Left lung (tissue), 10 donors: ENCODE data around the gene KREMEN2. TPM values are rescaled to one million over a fixed set of nuclear protein-coding genes. Genes with fewer than 3 reads are reported as not detected.

ENCODE experiments used
- ATAC-seq: fragments of 200-7000 bp; cut with Tn5 transposase; one replicate; pipeline ENCODE4 v1.9.1; 2020; ENCODE audit warnings: moderate library complexity
- DNase-seq, 4 donors: peaks; one replicate each; pipeline ENCODE4 v3.0.0-alpha.2; 2013 to 2020
- H3K27ac ChIP-seq, 2 donors: fragments of 200-600 bp; sonication (generic) in 1 of 2; one replicate each; pipeline versions ENCODE4 v1.5.0 to v1.8.0; 2020 to 2021
- H3K27me3 ChIP-seq, 2 donors: fragments of 200-600 bp; sonication (generic) in 1 of 2; one replicate each; pipeline versions ENCODE4 v1.5.0 to v1.8.0; 2020 to 2021
- H3K36me3 ChIP-seq, 2 donors: fragments of 200-600 bp; sonication (generic) in 1 of 2; one replicate each; pipeline versions ENCODE4 v1.5.0 to v1.8.0; 2020 to 2021
- H3K4me1 ChIP-seq, 2 donors: fragments of 200-600 bp; one replicate each; pipeline ENCODE4 v1.8.0; 2021
- H3K4me3 ChIP-seq, 2 donors: fragments of 200-600 bp; sonication (generic) in 1 of 2; one replicate each; pipeline versions ENCODE4 v1.5.0 to v1.8.0; 2020 to 2021; ENCODE audit warnings: mild to moderate bottlenecking in 1 of 2
- H3K9me3 ChIP-seq, 2 donors: fragments of 200-600 bp; sonication (generic) in 1 of 2; one replicate each; pipeline versions ENCODE4 v1.5.0 to v1.8.0; 2020 to 2021
- CTCF ChIP-seq, 2 donors: fragments of 200-600 bp; sonication (generic) in 1 of 2; IDR thresholded peaks; one replicate each; pipeline versions ENCODE4 v1.5.0 to v1.8.0; 2021; ENCODE audit warnings: antibody characterized with exemption in 2 of 2
- intact Hi-C, 2 donors: fragments of 100-400 bp; cut with DNase I; formaldehyde crosslinking; loops; one replicate each; pipeline versions ENCODE4 v1.11.2 to v1.14.2; 2022
- polyA plus RNA-seq, 6 donors: library from polyadenylated mRNA; unstranded; fragments of 120-200 nt; gene quantifications; one replicate each; pipeline ENCODE4 v1.2.1, GENCODE V29; 2013; ENCODE audit not compliant: insufficient read length in 6 of 6
- total RNA-seq, 2 donors: library from RNA; stranded (reverse); fragmentation: NEBNext Ultra II Directional; extraction: Animal tissue kit (Norgen Biotek cat#: 25700); gene quantifications; one replicate each; pipeline ENCODE4 v1.2.1, GENCODE V29; 2021
- donor health status: DM: no; HTN: yes; CAD: no.
- donor health status: DM: no; HTN: no; CAD: no.

The KREMEN2 gene
- total and polyA plus RNA-seq, 8 donors, result 0.17 to 0.36 (median 0.20) TPM; not detected in 3

DNA sequence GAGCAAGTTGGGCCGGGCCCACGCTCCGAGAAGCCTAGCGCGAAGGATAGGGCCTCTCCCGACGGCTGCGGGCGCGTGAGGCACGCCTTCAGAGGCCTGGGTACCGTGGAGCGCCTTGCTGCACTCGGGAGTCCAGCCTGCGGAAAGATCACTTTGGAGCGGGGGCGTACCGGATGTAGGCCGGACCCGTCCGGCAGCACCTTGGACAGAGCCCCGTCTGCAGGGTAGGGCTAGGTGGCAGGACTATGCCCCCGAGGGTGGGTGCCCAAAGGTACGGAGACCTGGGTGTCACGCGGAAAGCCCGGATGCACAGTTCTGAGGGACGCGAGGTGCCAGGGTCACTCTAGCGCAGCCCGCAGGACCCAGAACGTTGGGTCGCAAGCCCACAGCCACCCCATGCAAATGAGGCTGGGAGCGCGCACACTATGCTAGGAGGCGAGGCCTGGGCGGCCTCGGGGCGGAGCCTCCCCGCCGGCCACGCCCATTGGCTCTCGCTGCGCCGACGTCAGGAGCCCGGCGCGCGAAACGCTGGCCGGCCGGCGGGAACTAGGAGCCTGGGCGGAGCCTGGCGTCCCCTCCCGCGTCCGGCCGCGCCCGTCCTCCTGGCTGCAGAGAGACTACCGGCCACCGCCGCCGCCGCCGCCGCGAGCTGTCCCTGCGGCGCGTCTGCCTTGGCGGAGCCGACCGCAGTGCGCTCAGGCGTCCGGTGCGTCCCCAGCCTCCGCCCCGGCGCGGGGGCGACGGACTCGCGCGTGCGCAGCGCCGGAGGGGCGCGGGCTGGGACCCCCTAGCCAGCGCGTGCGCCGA, 4.9 kb downstream of the KREMEN2 start, which contains the start of gene PAQR4:
PAQR4 (plus strand) TSS at position 611 of the 807 bp plus-strand sequence. CDS start 327 bp downstream, outside the sequence.
- Histone ChIP-seq H3K9me3 (no peaks in the 10 kb centered on the region), H3K4me3 (peak within 1 kb of the TSS; percentile 72 to 80), H3K27me3 (peaks cover 47 to 48% of the 10 kb centered on the region in 2 donors), H3K36me3 (peaks cover 0 to 7% of the 10 kb centered on the region in 2 donors), H3K4me1 (peaks cover 13 to 68% of the 10 kb centered on the region in 2 donors), H3K27ac (peak within 1 kb of the TSS; percentile 13 to 63)
- DNase-seq, result peak; percentile 86 to 98 (median 90)
- ATAC-seq, result peak; percentile 92
- intact Hi-C loops, result no loop called here
- TF ChIP-seq CTCF (IDR thresholded peaks at IDR 0.05), result no peak

DNA sequence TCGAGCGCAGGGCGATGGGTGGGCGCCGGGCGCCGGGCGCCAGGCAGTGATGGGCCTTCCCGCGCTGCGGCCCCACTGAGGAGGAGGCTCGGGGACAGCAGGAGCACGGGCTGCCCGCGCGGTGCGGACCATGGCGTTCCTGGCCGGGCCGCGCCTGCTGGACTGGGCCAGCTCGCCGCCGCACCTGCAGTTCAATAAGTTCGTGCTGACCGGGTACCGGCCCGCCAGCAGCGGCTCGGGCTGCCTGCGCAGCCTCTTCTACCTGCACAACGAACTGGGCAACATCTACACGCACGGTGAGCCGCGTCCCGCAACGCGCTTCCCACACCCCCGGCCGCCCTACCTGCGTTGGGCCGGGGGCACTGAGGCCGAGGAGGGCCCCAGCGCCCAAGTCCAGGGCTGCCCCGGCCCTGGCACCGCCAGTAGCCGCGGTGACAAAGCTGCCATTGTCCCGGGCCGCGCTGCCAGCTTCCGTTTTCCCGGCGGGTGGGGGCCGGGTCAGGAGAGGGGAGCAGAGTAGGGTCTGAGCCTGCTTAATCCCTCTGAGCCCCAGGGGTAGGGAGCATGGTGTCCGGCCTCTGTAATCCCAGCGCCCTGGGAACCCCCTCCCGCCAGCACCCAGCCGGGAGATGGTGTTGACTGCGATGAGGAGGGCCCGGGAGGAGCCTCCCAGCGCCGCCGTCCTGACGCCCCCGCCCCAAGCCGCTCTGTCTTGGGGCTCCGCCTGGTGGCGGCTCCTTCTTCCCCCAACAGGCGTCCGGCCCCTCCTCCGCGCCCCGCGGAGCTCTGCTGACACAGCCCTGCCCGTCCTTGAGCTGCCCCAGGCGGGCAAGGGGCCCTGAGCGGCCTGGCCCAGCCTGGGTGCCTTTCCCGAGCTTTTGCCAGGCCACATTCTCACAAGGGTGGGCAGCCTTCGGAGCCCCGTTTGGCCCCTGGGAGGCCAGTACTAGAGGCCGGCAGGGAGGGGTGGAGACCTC, 5.8 kb downstream of the KREMEN2 start:
- DNase-seq, result peak in 3 of 4 donors; percentile 52 to 93 (median 81)
- Histone ChIP-seq H3K27ac (peak overlapping the region; percentile 13 to 63), H3K36me3 (peaks cover 0 to 9% of the 10 kb centered on the region in 2 donors), H3K4me1 (peaks cover 4 to 59% of the 10 kb centered on the region in 2 donors), H3K9me3 (no peaks in the 10 kb centered on the region), H3K4me3 (peak overlapping the region; percentile 72 to 80), H3K27me3 (peaks cover 38 to 39% of the 10 kb centered on the region in 2 donors)
- peak; percentile 39 to 49 for TF ChIP-seq CTCF (IDR thresholded peaks at IDR 0.05)
- peak; percentile 70 for ATAC-seq
- intact Hi-C loops, result no loop called here

GRCh38 chr16:2970563-2970962, 6.5 kb downstream of the KREMEN2 start:
- ATAC-seq (no peak), DNase-seq (no peak)
- Histone ChIP-seq H3K4me3 (peak overlapping the region; percentile 72 to 80), H3K9me3 (no peaks in the 10 kb centered on the region), H3K27ac (no peak overlapping the region), H3K4me1 (peaks cover 3 to 52% of the 10 kb centered on the region in 2 donors), H3K36me3 (peaks cover 0 to 16% of the 10 kb centered on the region in 2 donors), H3K27me3 (peaks cover 31 to 32% of the 10 kb centered on the region in 2 donors)
- intact Hi-C loops, result no loop called here
- no peak for TF ChIP-seq CTCF (IDR thresholded peaks at IDR 0.05)

DNA sequence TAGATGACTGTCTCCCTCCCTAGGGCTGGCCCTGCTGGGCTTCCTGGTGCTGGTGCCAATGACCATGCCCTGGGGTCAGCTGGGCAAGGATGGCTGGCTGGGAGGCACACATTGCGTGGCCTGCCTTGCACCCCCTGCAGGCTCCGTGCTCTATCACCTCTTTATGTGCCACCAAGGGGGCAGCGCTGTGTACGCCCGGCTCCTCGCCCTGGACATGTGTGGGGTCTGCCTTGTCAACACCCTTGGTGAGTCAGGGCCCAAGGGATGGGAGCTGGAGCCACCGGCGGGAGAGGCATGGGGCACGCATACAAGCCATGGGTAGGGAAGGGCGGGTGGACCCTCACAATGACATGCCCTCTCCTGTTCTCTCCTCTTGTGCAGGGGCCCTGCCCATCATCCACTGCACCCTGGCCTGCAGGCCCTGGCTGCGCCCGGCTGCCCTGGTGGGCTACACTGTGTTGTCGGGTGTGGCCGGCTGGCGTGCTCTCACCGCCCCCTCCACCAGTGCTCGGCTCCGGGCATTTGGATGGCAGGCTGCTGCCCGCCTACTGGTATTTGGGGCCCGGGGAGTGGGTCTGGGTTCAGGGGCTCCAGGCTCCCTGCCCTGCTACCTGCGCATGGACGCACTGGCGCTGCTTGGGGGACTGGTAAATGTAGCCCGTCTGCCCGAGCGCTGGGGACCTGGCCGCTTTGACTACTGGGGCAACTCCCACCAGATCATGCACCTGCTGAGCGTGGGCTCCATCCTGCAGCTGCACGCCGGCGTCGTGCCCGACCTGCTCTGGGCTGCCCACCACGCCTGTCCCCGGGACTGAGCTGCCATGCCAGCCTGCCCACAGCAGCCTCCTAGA, 7.3 kb downstream of the KREMEN2 start:
- H3K4me3 ChIP-seq, result no peak overlapping the region
- H3K9me3 ChIP-seq, result no peaks in the 10 kb centered on the region
- peaks cover 0 to 19% of the 10 kb centered on the region in 2 donors for H3K36me3 ChIP-seq
- no peak for TF ChIP-seq CTCF (IDR thresholded peaks at IDR 0.05)
- peaks cover 23 to 24% of the 10 kb centered on the region in 2 donors for H3K27me3 ChIP-seq
- DNase-seq (peak in 1 of 4 donors; percentile 78), ATAC-seq (no peak)
- intact Hi-C loops, result no loop called here
- no peak overlapping the region for H3K27ac ChIP-seq
- peaks cover 3 to 46% of the 10 kb centered on the region in 2 donors for H3K4me1 ChIP-seq
